IPS DF 6.9 (cell line): ENCODE results near the gene HJV.

ENCODE experiments used
- DNase-seq: peaks from one replicate; pipeline ENCODE4 v3.0.0-alpha.2; 2013; ENCODE audit warnings: low read depth, low spot score
- H3K27ac ChIP-seq: one replicate; pipeline ENCODE4 v1.5.1; 2013; ENCODE audit warnings: low read length, control low read depth
- H3K27me3 ChIP-seq: 2 replicates; pipeline ENCODE4 v1.6.1; 2013; ENCODE audit warnings: mild to moderate bottlenecking, low read length; ENCODE audit not compliant: control insufficient read depth, insufficient read depth
- H3K36me3 ChIP-seq: 2 replicates; pipeline ENCODE4 v1.6.1; 2013; ENCODE audit warnings: low read length; ENCODE audit not compliant: control insufficient read depth, insufficient read depth
- H3K4me1 ChIP-seq: 2 replicates; pipeline ENCODE4 v1.6.1; 2013; ENCODE audit warnings: low read length; ENCODE audit not compliant: control insufficient read depth, insufficient read depth
- H3K4me3 ChIP-seq: 2 replicates; pipeline ENCODE4 v1.5.1; 2013; ENCODE audit warnings: mild to moderate bottlenecking, low read length
- H3K9me3 ChIP-seq: 2 replicates; pipeline ENCODE4 v1.6.1; 2013; ENCODE audit warnings: low read length, inconsistent platforms; ENCODE audit not compliant: control insufficient read depth, insufficient read depth
- WGBS: extraction: QIAGEN DNeasy Blood & Tissue Kit; methylation state at CpG from one replicate; pipeline ENCODE4 v1.1.7; 2013; ENCODE audit warnings: mixed read lengths, missing lambda C conversion rate; ENCODE audit not compliant: insufficient read length, insufficient coverage; 5-methylcytosine and 5-hydroxymethylcytosine counted together

The HJV gene

DNA sequence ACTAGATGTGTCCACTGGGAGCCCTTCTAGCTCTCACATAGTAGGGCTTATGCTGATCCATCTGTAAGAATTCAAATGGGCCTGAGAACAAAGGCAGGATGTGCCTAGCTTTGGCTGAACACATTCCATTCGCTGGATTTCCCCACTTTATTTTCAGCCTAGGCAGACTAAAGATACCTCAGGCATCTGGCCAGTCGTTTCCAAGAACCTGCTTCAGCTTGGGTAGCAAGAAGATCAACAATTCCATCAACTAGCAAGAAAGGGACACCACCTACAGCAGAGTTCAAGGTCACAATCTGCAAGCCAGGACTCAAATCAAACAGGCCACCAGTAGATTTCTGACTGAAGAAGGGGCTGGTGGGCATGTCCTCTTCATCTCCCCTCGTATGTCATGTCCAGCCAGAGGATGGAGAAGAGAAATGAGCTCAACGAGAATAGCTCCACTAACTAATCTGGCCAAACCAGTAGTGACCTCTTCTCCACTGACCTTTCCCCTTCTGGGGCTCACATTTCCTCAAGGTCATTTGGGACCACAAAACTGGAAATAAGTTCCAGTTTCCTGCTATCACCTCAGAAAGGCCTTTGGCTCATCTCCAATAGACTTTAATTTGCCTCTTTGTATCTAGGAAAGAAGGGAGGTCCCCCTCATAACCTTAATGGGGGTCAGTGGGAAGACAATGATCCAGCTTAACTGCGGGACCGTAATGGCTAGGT, 39.4 kb downstream of the HJV start:
- Histone ChIP-seq H3K4me3 (no peak overlapping the region), H3K4me1 (peaks cover 4% of the 10 kb centered on the region; the same call in 1 of the 2 replicates), H3K9me3 (no peaks in the 10 kb centered on the region), H3K27me3 (no peaks in the 10 kb centered on the region), H3K27ac (no peak overlapping the region), H3K36me3 (no peaks in the 10 kb centered on the region)
- WGBS, result no CpG with 5 or more reads among the region's 6 CpGs
- DNase-seq, result no peak

DNA sequence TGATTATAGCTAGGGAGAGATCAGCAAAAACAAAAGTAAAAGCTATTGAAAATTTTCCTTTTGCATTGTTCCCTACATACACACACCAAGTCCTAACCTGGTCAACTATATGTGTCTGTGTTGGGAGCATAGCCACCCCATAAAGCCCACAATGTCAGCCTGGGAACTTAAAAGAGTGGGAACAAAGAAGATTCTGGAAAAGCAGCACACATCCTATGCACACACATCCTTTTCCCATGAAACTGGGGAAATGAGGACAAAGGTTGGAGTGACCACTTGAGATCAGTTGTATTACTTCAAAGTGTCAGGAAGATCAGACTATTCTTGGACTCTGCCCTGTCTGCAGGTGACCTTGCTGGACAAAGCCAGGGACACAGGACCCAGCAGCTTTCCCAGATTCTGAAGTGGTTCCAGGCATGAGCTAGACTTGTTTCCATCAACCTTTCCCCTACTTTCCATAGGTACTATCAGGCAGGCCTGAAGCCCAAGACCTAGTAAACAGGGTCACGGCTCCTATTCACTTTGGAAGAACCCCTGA, 41.0 kb downstream of the HJV start:
- no peaks in the 10 kb centered on the region for H3K36me3 ChIP-seq
- WGBS, result no CpG with 5 or more reads among the region's 1 CpG
- H3K27me3 ChIP-seq, result no peaks in the 10 kb centered on the region
- no peaks in the 10 kb centered on the region for H3K9me3 ChIP-seq
- no peak overlapping the region for H3K27ac ChIP-seq
- peaks cover 6% of the 10 kb centered on the region; the same call in 1 of the 2 replicates for H3K4me1 ChIP-seq
- no peak overlapping the region for H3K4me3 ChIP-seq
- no peak for DNase-seq

DNA sequence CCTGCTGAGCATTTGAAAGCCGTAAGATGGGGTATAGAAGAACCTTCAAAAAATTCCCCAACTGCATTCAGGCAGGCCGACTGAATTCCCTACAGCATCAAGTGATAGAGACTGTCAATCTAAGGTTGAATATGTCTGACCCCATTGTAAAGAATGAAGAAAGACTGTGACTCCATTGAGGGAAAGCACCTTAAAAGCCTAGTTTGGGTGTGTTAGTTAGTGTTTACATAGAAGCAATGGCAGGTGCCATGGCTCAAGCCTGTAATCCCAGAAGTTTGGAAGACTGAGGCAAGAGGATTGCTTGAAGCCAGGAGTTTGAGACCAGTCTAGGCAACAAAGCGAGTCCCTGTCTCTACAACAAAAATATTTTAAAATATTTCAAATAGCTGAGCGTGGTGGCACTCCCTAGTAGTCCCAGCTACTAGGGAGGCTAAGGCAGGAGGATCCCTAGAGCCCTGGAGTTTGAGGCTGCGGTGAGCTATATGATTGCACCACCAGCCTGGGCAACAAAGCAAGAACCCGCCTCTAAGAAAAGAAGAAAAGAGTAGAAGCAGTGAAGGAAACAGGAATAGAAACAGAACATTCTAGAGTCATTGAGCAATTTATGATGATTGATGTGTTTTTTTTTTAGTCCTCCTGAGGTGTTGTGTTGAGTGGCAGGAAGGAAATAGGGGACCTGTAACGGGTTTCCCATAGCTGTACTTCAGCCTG, 41.6 kb downstream of the HJV start:
- no peak overlapping the region for H3K4me3 ChIP-seq
- no peak for DNase-seq
- no CpG with 5 or more reads among the region's 7 CpGs for WGBS
- no peaks in the 10 kb centered on the region for H3K27me3 ChIP-seq
- no peaks in the 10 kb centered on the region for H3K36me3 ChIP-seq
- H3K9me3 ChIP-seq, result no peaks in the 10 kb centered on the region
- peaks cover 1% of the 10 kb centered on the region; the same call in 1 of the 2 replicates for H3K4me1 ChIP-seq
- H3K27ac ChIP-seq, result no peak overlapping the region

DNA sequence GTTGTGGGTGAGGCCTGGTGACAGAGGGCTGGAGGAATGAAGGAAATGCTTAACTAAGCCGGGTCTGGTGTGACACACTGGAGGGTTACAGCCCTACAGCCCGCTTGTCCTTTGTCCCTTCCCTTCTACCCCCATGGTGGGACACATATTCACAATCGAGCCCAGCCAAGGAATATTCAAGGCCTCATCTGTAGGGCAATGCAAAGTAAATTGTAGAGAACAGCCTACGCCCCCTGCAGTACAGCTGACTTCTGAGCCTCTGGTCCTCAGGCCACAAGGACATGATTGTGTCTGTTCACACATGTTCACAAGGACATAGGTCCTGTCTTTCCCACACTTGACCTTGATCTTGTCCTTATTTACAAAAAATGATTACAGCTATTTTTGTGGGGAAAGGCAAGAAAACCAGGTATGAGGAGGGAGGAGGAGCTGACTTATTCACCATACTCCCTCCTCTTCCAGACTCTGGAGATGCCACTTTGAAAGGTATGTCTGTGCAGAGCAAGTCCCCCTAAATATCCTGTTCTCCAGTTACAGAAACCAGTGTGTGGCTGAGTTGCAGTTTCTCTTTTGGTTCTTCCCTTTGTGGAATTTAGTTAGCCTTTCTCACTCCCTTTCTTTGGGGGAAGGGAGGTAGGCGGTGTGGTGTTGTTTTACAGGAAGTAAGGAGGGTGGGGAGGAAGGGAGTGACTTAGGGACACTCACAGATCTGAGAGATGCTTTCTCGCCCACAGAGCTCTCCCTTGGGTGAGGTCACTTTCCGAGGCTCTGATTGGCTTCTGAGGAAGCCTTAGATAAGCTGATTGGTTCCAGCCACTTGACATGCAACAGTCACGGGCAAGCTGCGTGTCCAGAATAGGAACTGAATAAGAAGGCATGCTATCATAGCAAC, 42.4 kb downstream of the HJV start:
- WGBS, result no CpG with 5 or more reads among the region's 9 CpGs
- H3K36me3 ChIP-seq, result no peaks in the 10 kb centered on the region

DNA sequence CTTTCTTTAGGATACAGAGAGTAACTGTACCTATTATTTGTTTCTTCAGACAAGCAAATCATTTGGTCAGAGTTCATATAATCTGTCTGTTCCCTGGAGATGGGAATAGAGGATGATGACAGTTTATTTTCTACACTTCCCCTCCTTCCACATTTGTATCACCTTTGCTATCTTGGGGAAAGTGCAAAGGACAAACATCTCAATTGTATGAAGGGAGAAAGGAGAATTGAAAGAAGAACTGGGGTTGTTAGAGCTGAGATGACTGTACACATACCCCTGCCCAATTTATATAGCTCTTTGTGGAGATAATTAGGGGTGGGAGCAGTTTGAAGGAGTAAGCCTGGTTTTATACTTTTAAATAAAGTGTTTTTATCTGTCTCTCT, 43.1 kb downstream of the HJV start:
- Histone ChIP-seq H3K27ac (peak overlapping the region; percentile 14), H3K9me3 (no peaks in the 10 kb centered on the region), H3K4me1 (peaks cover 1% of the 10 kb centered on the region; the same call in 1 of the 2 replicates), H3K36me3 (no peaks in the 10 kb centered on the region), H3K4me3 (no peak overlapping the region), H3K27me3 (no peaks in the 10 kb centered on the region)
- no peak for DNase-seq

More for the DNA sequence above, 42.4 kb downstream of the HJV start:
- Histone ChIP-seq H3K27me3 (no peaks in the 10 kb centered on the region), H3K4me1 (peaks cover 1% of the 10 kb centered on the region; the same call in 1 of the 2 replicates), H3K4me3 (no peak overlapping the region), H3K27ac (peak overlapping the region; percentile 14), H3K9me3 (no peaks in the 10 kb centered on the region)
- DNase-seq, result peak; percentile 97

DNA sequence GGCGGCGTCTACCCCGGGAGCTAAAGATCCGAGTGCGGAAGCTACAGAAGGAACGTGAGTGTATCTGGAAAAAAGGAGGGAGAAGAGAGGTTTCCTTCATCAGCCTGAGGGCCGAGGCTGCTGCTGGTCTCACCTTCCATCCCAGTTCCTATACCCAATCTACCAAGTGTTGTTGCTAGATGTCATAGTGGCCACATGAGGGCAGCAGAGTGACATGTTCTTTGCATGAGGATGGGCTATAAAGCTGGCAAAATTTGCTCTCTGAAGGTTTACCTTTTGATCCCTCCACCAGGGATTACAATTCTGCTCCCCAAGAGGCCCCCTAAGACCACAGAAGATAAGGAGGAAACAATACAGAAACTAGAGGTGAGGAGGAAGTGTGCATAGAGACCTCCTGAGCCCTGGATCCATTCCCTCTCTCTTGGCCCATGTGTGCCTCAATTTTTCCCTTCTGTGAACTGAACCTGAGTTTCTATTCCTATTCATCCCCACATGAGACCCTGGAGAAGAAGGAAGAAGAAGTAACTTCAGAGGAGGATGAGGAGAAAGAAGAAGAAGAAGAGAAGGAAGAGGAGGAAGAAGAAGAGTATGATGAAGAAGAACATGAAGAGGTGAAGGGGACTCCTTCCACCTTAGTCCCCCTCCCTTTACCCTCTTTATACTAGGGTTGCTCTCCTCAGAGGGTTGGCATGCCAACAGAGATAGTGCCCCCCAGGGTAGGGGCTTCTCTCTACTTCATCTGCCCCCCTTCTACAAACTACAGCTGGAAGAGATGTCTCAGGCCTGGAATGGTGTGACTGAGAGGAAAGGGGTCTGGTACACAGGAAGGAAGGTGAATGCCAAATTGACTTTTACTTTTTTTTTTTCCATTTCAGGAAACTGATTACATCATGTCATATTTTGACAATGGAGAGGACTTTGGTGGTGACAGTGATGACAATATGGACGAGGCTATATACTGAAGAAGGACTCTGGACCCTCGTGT, 43.8 kb downstream of the HJV start:
- H3K36me3 ChIP-seq, result no peaks in the 10 kb centered on the region
- peak; percentile 78 for DNase-seq
- H3K4me3 ChIP-seq, result no peak overlapping the region
- H3K9me3 ChIP-seq, result no peaks in the 10 kb centered on the region
- H3K27ac ChIP-seq, result no peak overlapping the region
- H3K4me1 ChIP-seq, result peaks cover 1% of the 10 kb centered on the region; the same call in 1 of the 2 replicates
- WGBS, result no CpG with 5 or more reads among the region's 9 CpGs
- no peaks in the 10 kb centered on the region for H3K27me3 ChIP-seq

DNA sequence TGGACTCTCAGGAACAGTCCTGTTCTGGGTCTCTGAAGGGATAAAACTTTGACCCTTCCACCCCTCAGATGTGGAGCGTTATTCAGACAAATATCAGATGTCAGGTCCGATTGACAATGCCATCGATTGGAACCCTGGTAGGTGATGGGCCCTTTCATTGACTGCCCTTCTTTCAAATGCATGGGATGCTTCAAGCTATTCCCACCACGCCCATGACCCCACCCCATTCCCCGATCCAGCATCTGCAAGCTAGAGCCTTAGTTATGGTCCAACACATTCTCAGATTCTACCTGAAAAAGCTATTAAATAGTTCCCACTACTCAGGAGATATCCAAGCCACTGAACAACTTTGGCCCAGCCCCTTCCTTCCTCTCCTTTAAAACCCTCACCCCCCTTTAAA, 44.5 kb downstream of the HJV start:
- Histone ChIP-seq H3K36me3 (no peaks in the 10 kb centered on the region), H3K27ac (no peak overlapping the region), H3K27me3 (no peaks in the 10 kb centered on the region), H3K9me3 (no peaks in the 10 kb centered on the region), H3K4me1 (peaks cover 1% of the 10 kb centered on the region; the same call in 1 of the 2 replicates), H3K4me3 (no peak overlapping the region)
- DNase-seq, result no peak
- no CpG with 5 or more reads among the region's 5 CpGs for WGBS

DNA sequence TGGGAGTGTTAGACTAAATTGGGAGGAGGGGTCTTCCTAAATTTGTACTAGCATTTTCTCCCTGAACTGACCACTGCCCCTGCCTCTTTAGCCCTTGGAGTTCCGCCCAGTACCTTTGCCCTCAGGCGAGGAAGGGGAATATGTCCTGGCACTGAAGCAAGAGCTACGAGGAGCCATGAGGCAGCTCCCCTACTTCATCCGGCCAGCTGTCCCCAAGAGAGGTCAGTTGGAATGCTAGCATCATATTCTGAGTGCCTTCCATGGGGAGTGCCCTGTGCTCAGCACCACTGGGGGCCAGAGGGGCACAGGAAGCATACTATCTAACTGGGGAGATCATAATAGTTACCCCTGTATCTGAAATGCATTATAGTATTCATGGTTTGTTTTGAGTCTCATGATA, 46.3 kb downstream of the HJV start:
- WGBS, result no CpG with 5 or more reads among the region's 4 CpGs
- H3K36me3 ChIP-seq, result no peaks in the 10 kb centered on the region

DNA sequence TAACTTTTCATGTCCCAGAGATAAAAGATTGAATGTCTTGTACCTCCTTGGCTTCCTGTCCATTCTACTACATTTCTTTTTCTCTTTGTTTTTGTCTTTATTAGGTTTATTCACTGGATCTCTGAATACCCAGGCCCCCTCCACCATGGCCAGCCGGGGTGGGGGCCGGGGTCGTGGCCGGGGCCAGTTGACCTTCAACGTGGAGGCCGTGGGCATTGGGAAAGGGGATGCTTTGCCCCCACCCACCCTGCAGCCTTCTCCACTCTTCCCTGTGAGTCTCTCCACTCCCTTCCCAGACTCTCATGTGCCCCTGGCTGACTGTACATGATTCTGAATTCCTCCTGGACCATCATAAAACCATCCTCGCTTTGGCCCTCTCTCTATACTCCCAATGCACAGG, 46.8 kb downstream of the HJV start:
- no peaks in the 10 kb centered on the region for H3K27me3 ChIP-seq
- H3K4me1 ChIP-seq, result peaks cover 1% of the 10 kb centered on the region; the same call in 1 of the 2 replicates
- no peaks in the 10 kb centered on the region for H3K36me3 ChIP-seq
- no peaks in the 10 kb centered on the region for H3K9me3 ChIP-seq
- no peak for DNase-seq
- H3K27ac ChIP-seq, result no peak overlapping the region
- H3K4me3 ChIP-seq, result no peak overlapping the region
- no CpG with 5 or more reads among the region's 7 CpGs for WGBS

More for the DNA sequence above, 46.3 kb downstream of the HJV start:
- DNase-seq, result no peak
- Histone ChIP-seq H3K27me3 (no peaks in the 10 kb centered on the region), H3K4me3 (no peak overlapping the region), H3K27ac (no peak overlapping the region), H3K9me3 (no peaks in the 10 kb centered on the region), H3K4me1 (peaks cover 1% of the 10 kb centered on the region; the same call in 1 of the 2 replicates)
